Endodermal cell (in vitro differentiated cells): ENCODE data around the gene PEAK3. TPM values are rescaled to one million over a fixed set of nuclear protein-coding genes. Genes with fewer than 3 reads are reported as not detected.
A peak's percentile ranks its signal among the peaks of the same experiment; 100 is the strongest.

Experiments
- DNase-seq: peaks from one replicate; pipeline ENCODE4 v3.0.0-alpha.2; 2017
- H3K27ac ChIP-seq: 2 replicates; pipeline ENCODE4 v1.5.1; 2013; ENCODE audit warnings: mild to moderate bottlenecking, low read depth, low read length, moderate library complexity
- H3K27me3 ChIP-seq: 2 replicates; pipeline ENCODE4 v1.6.1; 2013; ENCODE audit warnings: mild to moderate bottlenecking, low read length, moderate library complexity; ENCODE audit not compliant: insufficient read depth, control insufficient read depth, poor library complexity, severe bottlenecking
- H3K36me3 ChIP-seq: 2 replicates; pipeline ENCODE4 v1.7.0; 2013; ENCODE audit warnings: mild to moderate bottlenecking, low read length, moderate library complexity; ENCODE audit not compliant: control insufficient read depth, insufficient read depth
- H3K4me1 ChIP-seq: one replicate; pipeline ENCODE4 v1.7.0; 2013; ENCODE audit warnings: low read length; ENCODE audit not compliant: control insufficient read depth, insufficient read depth
- H3K4me3 ChIP-seq: 2 replicates; pipeline ENCODE4 v1.5.1; 2013; ENCODE audit warnings: mild to moderate bottlenecking, low read length, moderate library complexity
- H3K9ac ChIP-seq: 2 replicates; pipeline ENCODE4 v1.6.1; 2013; ENCODE audit warnings: mild to moderate bottlenecking, low read length, moderate library complexity; ENCODE audit not compliant: poor library complexity, severe bottlenecking; ENCODE audit errors: extremely low read depth
- H3K9me3 ChIP-seq: 2 replicates; pipeline ENCODE4 v1.6.1; 2013; ENCODE audit warnings: mild to moderate bottlenecking, low read length, moderate library complexity; ENCODE audit not compliant: control insufficient read depth
- H3K27ac Mint-ChIP-seq: 2 replicates; pipeline ENCODE4 v1.8.0; 2020; ENCODE audit warnings: mixed read lengths
- H3K27me3 Mint-ChIP-seq: 2 replicates; pipeline ENCODE4 v1.8.0; 2021; ENCODE audit warnings: mild to moderate bottlenecking, mixed read lengths; ENCODE audit not compliant: insufficient read depth
- H3K36me3 Mint-ChIP-seq: 2 replicates; pipeline ENCODE4 v1.8.0; 2020; ENCODE audit warnings: low read depth, mixed read lengths
- H3K4me1 Mint-ChIP-seq: 2 replicates; pipeline ENCODE4 v1.8.0; 2020; ENCODE audit warnings: mixed read lengths
- H3K4me3 Mint-ChIP-seq: 2 replicates; pipeline ENCODE4 v1.8.0; 2020; ENCODE audit warnings: mild to moderate bottlenecking, moderate library complexity, mixed read lengths
- H3K9me3 Mint-ChIP-seq: 2 replicates; pipeline ENCODE4 v1.8.0; 2020; ENCODE audit warnings: mild to moderate bottlenecking, mixed read lengths
- CTCF ChIP-seq: fragments of 200-600 bp; sonication (generic); conservative IDR thresholded peaks from 2 replicates; pipeline ENCODE4 v1.5.0; 2021; ENCODE audit warnings: antibody characterized with exemption, mild to moderate bottlenecking
- WGBS, 2 experiments: methylation state at CpG; one replicate each; pipeline versions ENCODE4 v1.1.5 to v1.1.7; 2013; ENCODE audit warnings: missing lambda C conversion rate in 2 of 2, mixed read lengths in 1 of 2; ENCODE audit not compliant: insufficient coverage in 1 of 2, insufficient read length in 1 of 2; 5-methylcytosine and 5-hydroxymethylcytosine counted together
- total RNA-seq, 2 donors: library from RNA; stranded (reverse); fragmentation: NEBNext Ultra II Directional in 1 of 2; extraction: Animal tissue kit (Norgen Biotek cat#: 25700) in 1 of 2; gene quantifications; 2 replicates in 1 of 2; 3 replicates in 1 of 2; pipeline ENCODE4 v1.2.1, GENCODE V29; 2021

PEAK3 gene
- total RNA-seq, 2 donors from 2014 or later: not detected

- no peak overlapping the region for H3K4me3 ChIP-seq
- no peaks in the 10 kb centered on the region for H3K9me3 ChIP-seq
- peaks cover 25% of the 10 kb centered on the region for H3K36me3 Mint-ChIP-seq
- no peak for DNase-seq
- H3K36me3 ChIP-seq: peaks cover 20% of the 10 kb centered on the region
- H3K4me1 ChIP-seq: peaks cover 3% of the 10 kb centered on the region
- no peak for TF ChIP-seq CTCF
- no peak overlapping the region for H3K4me3 Mint-ChIP-seq
- no peaks in the 10 kb centered on the region for H3K27me3 Mint-ChIP-seq
- H3K27ac Mint-ChIP-seq: peak overlapping the region; percentile 39
- H3K27ac ChIP-seq: peak overlapping the region; percentile 83
- H3K9me3 Mint-ChIP-seq: no peaks in the 10 kb centered on the region
- 92 to 96% methylated on average over 31 to 34 of the region's 34 CpGs for WGBS, 2 experiments
- no peaks in the 10 kb centered on the region for H3K27me3 ChIP-seq
- H3K9ac ChIP-seq: no peak overlapping the region
- peaks cover 16% of the 10 kb centered on the region for H3K4me1 Mint-ChIP-seq
Observed at GRCh38 chr19:2324220-2324948, 42.4 kb upstream of the PEAK3 start.

- Mint-ChIP-seq H3K4me1 (peaks cover 12% of the 10 kb centered on the region), H3K27me3 (no peaks in the 10 kb centered on the region), H3K4me3 (no peak overlapping the region), H3K9me3 (no peaks in the 10 kb centered on the region), H3K27ac (no peak overlapping the region), H3K36me3 (peaks cover 25% of the 10 kb centered on the region)
- peaks cover 20% of the 10 kb centered on the region for H3K36me3 ChIP-seq
- H3K27me3 ChIP-seq: no peaks in the 10 kb centered on the region
- H3K9me3 ChIP-seq: no peaks in the 10 kb centered on the region
- peak overlapping the region; percentile 83 for H3K27ac ChIP-seq
- DNase-seq: no peak
- H3K4me3 ChIP-seq: no peak overlapping the region
- 89 to 90% methylated on average over 9 to 14 of the region's 19 CpGs for WGBS, 2 experiments
- H3K9ac ChIP-seq: no peak overlapping the region
- TF ChIP-seq CTCF: no peak
- H3K4me1 ChIP-seq: peaks cover 3% of the 10 kb centered on the region
Observed at GRCh38 chr19:2323707-2324106, 41.7 kb upstream of the PEAK3 start.

GRCh38 chr19:2321565-2322283 lies 39.7 kb upstream of the PEAK3 start:
- Mint-ChIP-seq H3K4me1 (peaks cover under 1% of the 10 kb centered on the region), H3K27me3 (no peaks in the 10 kb centered on the region), H3K27ac (no peak overlapping the region), H3K36me3 (peaks cover 25% of the 10 kb centered on the region), H3K9me3 (no peaks in the 10 kb centered on the region), H3K4me3 (no peak overlapping the region)
- no peak overlapping the region for H3K4me3 ChIP-seq
- no peaks in the 10 kb centered on the region for H3K4me1 ChIP-seq
- H3K27me3 ChIP-seq: no peaks in the 10 kb centered on the region
- no peaks in the 10 kb centered on the region for H3K9me3 ChIP-seq
- DNase-seq: no peak
- no peak overlapping the region for H3K27ac ChIP-seq
- H3K36me3 ChIP-seq: peaks cover 20% of the 10 kb centered on the region
- whole genome bisulfite sequencing, 2 experiments: 94 to 97% methylated on average over 23 to 38 of the region's 39 CpGs
- no peak overlapping the region for H3K9ac ChIP-seq
- no peak for TF ChIP-seq CTCF
